Retinal pigment epithelial cell (primary cell): Measurements from ENCODE around the gene WFDC1.

Experiments used
- DNase-seq: peaks from one replicate; pipeline ENCODE4 v3.0.0-alpha.2; 2010; ENCODE audit warnings: low read depth
- H3K4me3 ChIP-seq: 2 replicates; pipeline ENCODE4 v1.5.1; 2011; ENCODE audit warnings: mild to moderate bottlenecking, low read length, control low read depth, moderate library complexity
- TF ChIP-seq, protein P1 (sequence below): conservative IDR thresholded peaks from 2 replicates; pipeline ENCODE4 v1.5.1; 2011; ENCODE audit warnings: low read depth, low read length, control low read depth, inconsistent platforms

Gene WFDC1

DNA sequence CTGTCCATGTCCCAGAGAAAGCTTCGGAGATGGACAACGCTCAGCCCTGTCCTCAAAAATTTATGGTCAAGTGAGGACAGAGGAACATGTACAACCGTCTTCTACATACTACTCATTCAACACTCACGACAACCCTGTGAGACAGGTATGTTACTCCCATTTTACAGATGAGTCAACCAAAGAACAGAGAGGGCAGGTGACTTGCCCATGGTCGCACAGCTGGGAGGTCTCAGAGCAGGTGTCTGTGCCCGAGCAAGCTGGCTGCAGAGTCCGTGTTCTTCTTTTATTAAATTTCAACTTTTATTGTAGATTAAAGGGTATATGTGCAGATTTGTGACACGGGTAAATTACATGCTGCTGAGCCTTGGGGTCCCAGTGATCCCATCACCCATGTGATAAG, 5.8 kb upstream of the WFDC1 start:
- no peak overlapping the region for H3K4me3 ChIP-seq
- TF ChIP-seq, protein P1, sequence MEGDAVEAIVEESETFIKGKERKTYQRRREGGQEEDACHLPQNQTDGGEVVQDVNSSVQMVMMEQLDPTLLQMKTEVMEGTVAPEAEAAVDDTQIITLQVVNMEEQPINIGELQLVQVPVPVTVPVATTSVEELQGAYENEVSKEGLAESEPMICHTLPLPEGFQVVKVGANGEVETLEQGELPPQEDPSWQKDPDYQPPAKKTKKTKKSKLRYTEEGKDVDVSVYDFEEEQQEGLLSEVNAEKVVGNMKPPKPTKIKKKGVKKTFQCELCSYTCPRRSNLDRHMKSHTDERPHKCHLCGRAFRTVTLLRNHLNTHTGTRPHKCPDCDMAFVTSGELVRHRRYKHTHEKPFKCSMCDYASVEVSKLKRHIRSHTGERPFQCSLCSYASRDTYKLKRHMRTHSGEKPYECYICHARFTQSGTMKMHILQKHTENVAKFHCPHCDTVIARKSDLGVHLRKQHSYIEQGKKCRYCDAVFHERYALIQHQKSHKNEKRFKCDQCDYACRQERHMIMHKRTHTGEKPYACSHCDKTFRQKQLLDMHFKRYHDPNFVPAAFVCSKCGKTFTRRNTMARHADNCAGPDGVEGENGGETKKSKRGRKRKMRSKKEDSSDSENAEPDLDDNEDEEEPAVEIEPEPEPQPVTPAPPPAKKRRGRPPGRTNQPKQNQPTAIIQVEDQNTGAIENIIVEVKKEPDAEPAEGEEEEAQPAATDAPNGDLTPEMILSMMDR: no peak
- no peak for DNase-seq

DNA sequence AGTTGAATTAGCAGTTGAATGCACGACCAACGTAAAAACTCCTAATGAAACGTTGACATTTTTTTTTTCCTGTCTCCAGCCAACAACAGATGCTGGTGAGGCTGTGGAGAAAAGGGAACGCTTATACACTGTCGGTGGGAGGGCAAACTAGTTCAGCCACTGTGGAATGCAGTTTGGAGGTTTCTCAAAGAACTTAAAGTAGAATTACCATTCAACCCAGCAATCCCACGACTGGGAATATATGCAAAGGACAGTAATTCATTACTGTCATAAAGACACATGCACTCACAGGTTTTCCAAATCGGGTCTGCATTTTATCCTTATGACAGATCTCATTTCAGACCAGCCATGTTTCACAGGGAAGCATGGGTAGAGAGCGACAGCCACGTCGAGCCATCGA, 3.5 kb upstream of the WFDC1 start:
- H3K4me3 ChIP-seq: no peak overlapping the region
- TF ChIP-seq, protein P1: no peak
- no peak for DNase-seq

DNA sequence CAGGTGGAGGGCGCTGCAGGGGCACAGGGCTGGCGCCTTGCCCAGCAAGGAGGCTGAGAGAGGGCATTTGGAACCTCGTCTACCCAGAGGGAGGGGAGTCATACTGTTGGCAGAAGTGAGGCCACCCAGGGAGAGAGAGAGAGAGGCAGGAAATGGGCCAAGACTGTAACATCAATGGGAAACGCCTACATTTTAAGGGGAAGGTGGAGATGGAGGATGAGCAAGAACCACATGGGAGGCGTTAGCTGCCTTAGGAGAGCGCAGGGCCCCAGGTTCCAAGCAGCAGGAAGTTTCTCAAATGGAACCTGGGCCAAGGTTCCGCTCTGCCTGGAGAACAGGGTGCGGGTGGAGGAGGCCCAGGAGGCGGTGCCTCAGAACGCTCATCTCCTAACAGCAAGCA, 2.7 kb upstream of the WFDC1 start:
- TF ChIP-seq, protein P1: no peak

DNA sequence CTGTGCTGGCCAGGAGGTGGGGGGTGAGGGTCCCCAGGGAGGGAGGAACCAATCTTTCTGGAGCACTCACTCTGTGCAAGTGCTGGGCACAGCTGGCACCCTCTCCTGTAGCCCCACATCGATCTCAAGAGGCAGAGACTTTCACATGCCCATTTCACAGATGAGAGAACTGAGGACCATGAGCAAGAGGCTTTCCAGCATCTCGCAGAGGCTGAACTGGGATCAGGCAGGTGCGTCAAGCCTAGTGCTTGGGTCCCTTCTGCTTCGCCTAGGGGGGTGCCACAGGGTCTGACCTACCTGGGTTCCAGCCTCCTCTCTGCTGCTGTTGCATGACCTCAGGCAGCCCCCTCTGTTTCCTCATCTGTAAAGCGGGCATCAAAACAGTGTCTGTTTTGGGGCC, 1.3 kb upstream of the WFDC1 start:
- TF ChIP-seq, protein P1: no peak
- DNase-seq: no peak
- no peak overlapping the region for H3K4me3 ChIP-seq

More for the DNA sequence above, 2.7 kb upstream of the WFDC1 start:
- no peak for DNase-seq
- H3K4me3 ChIP-seq: no peak overlapping the region

DNA sequence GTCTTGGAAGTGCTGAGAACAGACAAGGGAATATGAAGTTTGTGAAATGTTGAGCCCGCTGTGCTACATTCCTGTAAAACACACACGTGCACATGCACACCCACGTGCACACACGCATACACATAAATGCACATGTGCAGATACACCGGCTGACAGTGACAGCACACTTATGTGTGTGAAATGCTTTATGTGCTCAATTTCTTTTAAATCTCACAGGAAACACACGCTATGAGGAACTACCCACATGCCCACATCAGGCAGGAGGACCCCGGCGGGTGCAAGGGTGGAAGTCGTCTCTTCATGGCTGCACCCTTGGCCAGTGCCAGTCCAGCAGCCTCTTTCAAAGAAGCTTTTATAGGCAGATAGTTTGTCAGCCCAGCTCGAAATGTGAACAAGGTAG, 561 bp upstream of the WFDC1 start:
- H3K4me3 ChIP-seq: no peak overlapping the region
- DNase-seq: no peak

DNA sequence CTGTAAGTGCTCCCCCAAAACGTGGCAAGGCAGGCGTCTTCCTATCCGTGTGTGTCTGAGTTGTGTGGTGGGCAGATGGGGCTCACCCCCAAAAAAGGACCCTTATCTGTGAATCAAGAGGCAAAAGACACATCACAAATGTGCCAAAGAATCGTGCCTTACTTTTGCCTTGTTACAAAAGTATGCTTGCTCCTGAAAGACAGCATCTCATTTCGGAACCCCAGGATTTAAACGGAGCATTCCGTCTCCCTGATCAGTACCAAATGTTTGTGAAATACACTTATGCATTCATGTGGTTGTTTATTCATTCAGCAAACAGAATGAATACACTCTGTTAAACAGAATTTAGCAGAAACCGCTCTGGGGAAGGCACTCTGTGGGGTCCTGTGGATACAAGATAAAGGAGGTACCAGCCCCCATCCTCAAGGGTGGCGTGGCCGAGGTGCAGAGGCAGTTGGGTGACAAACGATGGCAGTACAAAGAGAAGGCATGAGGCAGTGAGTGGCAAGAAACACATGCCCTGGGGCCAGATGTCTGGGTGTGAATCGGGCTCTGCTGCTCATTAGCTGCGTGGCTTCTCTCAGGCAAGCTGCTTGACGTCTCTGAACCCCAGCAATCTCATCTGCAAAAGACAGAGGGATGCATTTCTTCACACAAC, 654 bp downstream of the WFDC1 start:
- TF ChIP-seq, protein P1: no peak
- no peak for DNase-seq
- no peak overlapping the region for H3K4me3 ChIP-seq

More for the DNA sequence above, 561 bp upstream of the WFDC1 start:
- TF ChIP-seq, protein P1: no peak

DNA sequence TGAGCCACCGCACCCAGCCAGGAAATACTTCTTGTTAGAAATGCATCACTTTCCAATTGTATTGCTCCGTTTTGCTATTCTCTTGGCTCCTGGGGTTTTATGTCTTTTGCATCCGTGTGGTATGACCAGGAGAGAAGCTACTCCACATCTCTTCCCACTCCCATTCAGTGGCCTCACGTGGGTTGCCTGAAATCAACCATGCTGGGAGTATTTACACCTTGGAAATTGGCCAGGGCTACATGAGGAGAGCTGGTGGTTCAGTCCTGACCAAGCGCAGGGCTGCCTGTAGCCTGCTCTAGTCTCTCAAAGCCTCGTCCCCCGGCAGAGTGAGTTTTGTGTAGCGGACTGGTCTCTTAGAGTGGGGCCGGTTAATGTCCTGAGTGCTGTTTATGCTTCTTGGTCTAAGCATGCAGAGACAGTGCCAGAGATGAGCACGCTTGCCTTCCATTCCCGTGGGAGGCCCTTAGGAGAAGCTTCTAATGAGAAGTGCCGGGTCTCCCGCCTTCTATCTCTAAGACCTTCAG, 3.8 kb downstream of the WFDC1 start:
- no peak overlapping the region for H3K4me3 ChIP-seq
- TF ChIP-seq, protein P1: no peak
- no peak for DNase-seq
